Caki2 (cell line): Measurements from ENCODE around the gene GNA12. TPM values are rescaled to one million over a fixed set of nuclear protein-coding genes. Genes with fewer than 3 reads are reported as not detected.
"Not testable (repeated sequence)": the region's sequence is repeated elsewhere in the genome, so short reads cannot be mapped to it uniquely, and the experiment has no call there.

Experiments
- DNase-seq: peaks from one replicate; pipeline ENCODE4 v3.0.0-alpha.2; 2015; ENCODE audit warnings: low read depth
- in situ Hi-C: cut with HindIII; loops from 2 replicates; pipeline ENCODE4 v1.10.0; 2016; ENCODE audit warnings: low sequenced_read_pairs, low pct_unique_long_range_greater_than_20kb, mixed read lengths
- total RNA-seq: library from RNA; depleted of rRNA; stranded (reverse); fragments of >200 nt; shearing (Covaris generic); gene quantifications from 2 replicates; pipeline ENCODE4 v1.2.3, GENCODE V29; 2014; ENCODE audit warnings: low replicate concordance

GNA12 gene
- total RNA-seq, 1 experiment from 2014 or later = 62.7 TPM

- in situ Hi-C loops = no loop called here
- no peak for DNase-seq
Observed at GRCh38 chr7:2729031-2729892, 114.8 kb downstream of the GNA12 start.

DNA sequence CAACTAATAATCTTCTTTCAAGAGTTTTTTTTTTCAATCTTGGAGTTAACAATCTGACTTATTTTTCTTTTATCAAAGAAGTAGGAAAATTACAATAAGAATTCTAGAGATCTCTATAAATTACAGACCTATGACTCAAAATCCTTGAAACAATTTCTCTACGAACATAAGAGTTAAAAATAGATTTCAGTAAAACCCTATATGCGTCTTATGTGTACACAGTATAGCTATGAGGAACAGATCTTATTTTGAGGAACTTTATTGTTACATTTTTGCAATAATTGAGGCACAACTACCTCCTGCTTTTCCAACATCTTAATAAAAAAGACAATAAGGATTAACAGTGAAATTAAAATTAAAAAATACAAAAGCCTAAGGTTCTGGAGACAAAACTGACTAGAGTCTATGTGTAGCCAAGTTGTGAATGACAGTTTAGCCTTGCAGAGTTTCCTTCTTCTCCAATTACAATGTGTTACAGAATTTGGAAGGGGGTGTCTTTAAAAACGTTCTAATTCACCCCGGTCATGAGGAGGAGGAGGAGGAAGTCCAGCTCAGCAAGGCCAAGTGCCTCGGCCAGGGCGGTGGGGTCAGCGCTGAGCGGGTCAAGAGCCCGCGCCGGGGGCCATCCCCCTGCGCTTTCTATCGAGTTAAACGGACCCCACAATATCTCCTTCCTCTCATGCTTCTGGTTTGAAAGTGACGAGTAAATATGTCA, 115.6 kb downstream of the GNA12 start:
- no peak for DNase-seq
- in situ Hi-C loops = no loop called here

DNA sequence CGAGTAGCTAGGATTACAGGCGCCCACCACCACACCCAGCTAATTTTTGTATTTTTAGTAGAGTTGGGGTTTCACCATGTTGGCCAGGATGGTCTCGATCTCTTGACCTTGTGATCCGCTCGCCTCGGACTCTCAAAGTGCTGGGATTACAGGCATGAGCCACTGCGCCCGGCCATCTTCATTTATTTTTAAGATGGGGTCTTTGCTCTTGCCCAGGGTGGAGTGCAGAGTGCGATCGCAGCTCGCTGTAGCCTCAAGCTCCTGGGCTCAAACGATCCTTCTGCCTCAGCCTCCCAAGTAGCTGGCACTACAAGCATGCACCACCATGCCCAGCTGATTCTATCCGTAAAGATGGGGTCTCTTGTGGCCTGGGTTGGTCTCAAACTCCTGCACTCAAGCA, 116.9 kb downstream of the GNA12 start:
- DNase-seq, in situ Hi-C loops: not testable (repeated sequence)

DNA sequence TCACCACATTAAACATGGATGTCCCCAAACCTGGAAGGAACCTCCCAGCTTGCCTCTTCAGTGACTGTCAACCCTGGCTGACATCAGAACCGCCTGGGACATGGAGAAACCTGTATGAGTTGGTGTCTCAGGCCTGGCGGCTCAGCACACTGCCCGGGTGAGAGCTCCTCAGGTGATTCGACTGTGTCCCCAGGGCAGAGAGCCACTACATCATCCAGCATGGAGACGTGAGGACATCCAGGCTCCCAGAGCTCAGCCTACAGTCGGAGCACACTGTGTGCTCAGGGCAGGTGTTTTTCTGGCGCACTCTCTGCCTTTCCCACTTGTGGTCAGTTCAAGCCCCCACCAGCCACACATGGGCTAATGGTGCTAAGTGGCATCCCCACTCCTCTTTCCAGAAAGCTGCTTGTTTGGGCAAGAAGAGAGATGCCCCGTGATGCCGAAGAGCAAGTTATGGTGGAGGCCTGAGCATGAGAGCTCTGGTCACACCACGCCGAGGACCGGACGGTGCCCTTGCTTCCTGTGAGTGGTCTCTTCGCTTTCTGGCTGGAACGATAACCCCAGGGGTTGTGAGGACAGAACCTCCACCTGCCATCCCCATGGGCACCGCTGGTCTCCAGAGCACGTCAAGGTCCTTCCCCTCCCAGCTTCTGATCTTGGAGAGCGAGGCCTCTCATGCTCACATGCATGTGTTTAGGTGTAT, 117.6 kb downstream of the GNA12 start:
- no peak for DNase-seq
- in situ Hi-C loops = no loop called here

- DNase-seq = no peak
- in situ Hi-C loops = no loop called here
Observed at GRCh38 chr7:2725178-2726105, 118.7 kb downstream of the GNA12 start.

DNA sequence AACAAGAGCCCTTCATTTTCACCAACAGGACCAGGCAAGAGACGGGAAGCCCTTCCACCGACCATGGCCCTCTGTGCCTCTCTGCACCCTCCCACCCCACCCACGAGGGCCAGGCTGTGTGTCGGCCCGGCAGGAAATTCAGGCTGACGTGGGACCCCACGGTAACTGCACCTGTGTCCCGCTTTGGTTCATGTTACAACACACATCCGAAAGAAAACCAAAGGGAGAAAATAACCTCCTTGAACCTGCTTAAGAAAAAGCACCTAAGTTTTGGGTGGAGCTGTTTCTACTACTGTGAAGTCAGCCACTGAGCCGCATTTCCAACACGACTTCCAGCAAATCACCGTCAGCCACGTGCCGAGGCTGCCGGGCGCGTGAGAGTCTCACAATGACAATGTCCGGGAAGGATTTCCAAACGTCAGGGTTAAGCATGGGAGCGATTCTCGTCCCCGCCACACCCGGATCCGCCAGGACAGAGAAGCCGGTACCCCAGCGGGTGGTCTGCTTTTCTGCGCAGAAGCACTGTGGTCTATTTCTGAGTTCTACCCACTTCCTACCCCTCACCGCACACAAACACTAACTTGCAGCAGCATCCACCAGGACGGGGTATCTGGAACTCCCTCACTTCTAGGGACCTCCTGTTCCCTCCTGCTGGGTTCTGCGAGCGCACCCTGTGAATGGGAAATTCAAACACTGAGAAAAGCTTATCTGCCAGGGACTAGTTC, 119.5 kb downstream of the GNA12 start:
- no peak for DNase-seq
- in situ Hi-C loops = no loop called here

GRCh38 chr7:2724036-2724435, 120.1 kb downstream of the GNA12 start:
- DNase-seq, in situ Hi-C loops: not testable (repeated sequence)

GRCh38 chr7:2723138-2723850, 120.8 kb downstream of the GNA12 start:
- DNase-seq = no peak
- in situ Hi-C loops = no loop called here

GRCh38 chr7:2722591-2722990, 121.5 kb downstream of the GNA12 start:
- no peak for DNase-seq
- in situ Hi-C loops = no loop called here

- no peak for DNase-seq
- in situ Hi-C loops = no loop called here
Observed at GRCh38 chr7:2721842-2722241, 122.3 kb downstream of the GNA12 start.

DNA sequence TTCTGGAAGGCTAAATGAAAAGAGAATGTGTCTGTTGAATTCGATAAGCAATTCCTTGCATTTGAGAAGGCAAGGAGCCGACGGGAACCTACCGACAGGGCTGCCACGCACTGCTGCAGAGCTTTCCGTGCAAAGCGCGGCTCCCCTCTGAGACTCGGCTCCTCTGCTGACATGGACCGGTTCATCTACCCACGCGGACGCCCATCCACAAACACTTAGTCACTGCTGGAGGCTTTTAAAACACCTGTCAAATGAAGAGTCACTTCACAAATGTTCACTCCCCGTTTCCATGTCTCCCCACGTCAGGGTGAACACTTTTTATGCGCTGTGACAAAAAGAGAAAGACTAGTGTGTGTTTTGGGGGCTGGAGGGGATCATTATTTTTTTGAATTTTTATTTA, 124.1 kb downstream of the GNA12 start:
- in situ Hi-C loops = no loop called here
- DNase-seq = no peak

DNA sequence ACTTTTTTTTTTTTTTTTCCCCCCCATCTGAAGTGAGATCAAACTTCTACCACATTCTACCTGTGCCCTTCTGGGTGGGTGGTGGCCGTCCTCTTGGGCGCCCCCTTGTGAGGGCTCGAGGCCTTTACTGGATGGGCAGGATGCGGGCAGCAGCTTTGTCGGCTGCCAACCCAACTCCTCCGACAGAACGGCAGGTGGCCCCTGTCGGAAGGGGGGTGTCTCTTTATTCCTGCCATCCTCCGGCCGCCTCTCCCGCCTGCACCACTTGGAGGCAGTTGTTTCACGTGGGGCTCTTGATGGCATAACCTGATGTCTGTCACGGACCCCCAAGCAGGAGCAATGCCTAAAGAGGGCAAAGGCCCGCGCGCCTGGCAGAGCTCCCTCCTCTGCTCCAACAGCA, 125.1 kb downstream of the GNA12 start:
- in situ Hi-C loops = no loop called here
- no peak for DNase-seq

DNA sequence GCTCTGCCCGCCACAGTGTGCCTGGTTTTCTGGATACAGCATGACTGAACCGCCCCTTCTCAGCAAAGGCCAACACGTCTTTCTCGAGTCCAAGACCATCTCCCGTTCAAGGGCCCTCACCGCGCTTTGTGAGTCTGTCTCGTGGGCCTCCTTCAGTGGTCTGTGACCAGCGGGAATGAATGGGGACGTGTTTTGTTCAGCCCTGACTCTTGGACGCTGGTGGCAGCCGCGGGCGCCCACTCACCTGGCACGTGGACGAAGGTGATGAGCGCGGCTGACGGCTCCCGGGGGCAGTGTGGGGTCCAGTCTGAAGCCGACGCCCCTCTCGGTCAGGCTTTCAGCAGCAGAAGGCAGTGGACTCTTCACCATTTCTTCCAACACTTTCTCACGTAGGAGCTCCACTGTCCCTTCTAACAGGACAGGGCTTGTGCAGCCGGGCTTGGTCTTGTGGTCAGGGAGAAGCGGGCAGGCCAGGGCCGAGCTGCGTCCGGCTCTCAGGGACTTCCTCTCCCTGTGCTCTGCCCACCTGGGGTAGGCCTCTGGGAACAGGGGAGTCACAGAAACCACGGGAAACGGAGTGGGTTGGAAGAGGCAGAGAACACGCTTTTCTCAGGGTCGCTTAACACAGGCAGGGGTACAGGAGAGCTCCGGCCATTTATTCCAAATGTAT, 125.7 kb downstream of the GNA12 start:
- in situ Hi-C loops = no loop called here
- DNase-seq = no peak

- in situ Hi-C loops = no loop called here
- no peak for DNase-seq
Observed at GRCh38 chr7:2717293-2718261, 126.5 kb downstream of the GNA12 start.

DNA sequence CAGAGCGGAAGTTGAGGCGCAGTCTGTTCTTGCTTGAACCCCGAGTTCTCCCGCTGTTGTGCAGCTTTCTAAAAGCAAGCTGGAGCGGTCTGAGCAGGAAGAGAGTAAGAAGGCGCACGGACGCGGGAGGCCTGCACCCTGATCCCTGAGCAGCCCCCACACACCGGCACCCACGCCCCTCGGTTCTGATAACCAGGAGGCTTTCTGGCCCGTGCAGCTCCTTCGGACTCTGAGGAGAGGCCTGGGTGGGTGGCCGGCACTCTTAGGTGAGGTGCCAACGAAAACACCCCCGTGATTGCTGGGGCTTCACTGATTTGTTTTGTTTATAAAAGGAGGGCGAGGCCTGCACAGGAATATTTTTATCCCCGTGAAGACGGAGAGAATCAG, 127.2 kb downstream of the GNA12 start:
- DNase-seq = no peak
- in situ Hi-C loops = no loop called here
